GM23338 (cell line): ENCODE results near the gene UTP18. TPM values are rescaled to one million over a fixed set of nuclear protein-coding genes. Genes with fewer than 3 reads are reported as not detected.
A peak's percentile ranks its signal among the peaks of the same experiment; 100 is the strongest.

Source experiments
- ATAC-seq: fragments of 200-7000 bp; cut with Tn5 transposase; 3 replicates; pipeline ENCODE4 v1.9.1; 2020
- DNase-seq: peaks from one replicate; pipeline ENCODE4 v3.0.0-alpha.2; 2015; ENCODE audit warnings: low spot score
- H2AFZ ChIP-seq: fragments of 200-600 bp; sonication (generic); 2 replicates; pipeline ENCODE4 v1.8.0; 2016; ENCODE audit warnings: antibody characterized with exemption, mild to moderate bottlenecking, moderate library complexity
- H3F3A ChIP-seq: fragments of 200-600 bp; sonication (generic); replicated peaks from 2 replicates; pipeline ENCODE4 v1.8.0; 2017; ENCODE audit warnings: antibody characterized with exemption, mixed run types, low read depth
- H3K27ac ChIP-seq: fragments of 200-600 bp; sonication (generic); 2 replicates; pipeline ENCODE4 v1.6.1; 2016; ENCODE audit warnings: low read depth
- H3K27me3 ChIP-seq: fragments of 200-600 bp; sonication (generic); 2 replicates; pipeline ENCODE4 v1.8.0; 2016; ENCODE audit warnings: mild to moderate bottlenecking, mixed run types, moderate library complexity; ENCODE audit not compliant: insufficient read depth
- H3K36me3 ChIP-seq: fragments of 200-600 bp; sonication (generic); 2 replicates; pipeline ENCODE4 v1.8.0; 2016; ENCODE audit warnings: mild to moderate bottlenecking; ENCODE audit not compliant: insufficient read depth
- H3K4me1 ChIP-seq: fragments of 200-600 bp; sonication (generic); 2 replicates; pipeline ENCODE4 v1.8.0; 2016; ENCODE audit warnings: mild to moderate bottlenecking, moderate library complexity; ENCODE audit not compliant: insufficient read depth
- H3K4me2 ChIP-seq: fragments of 200-600 bp; sonication (generic); 2 replicates; pipeline ENCODE4 v1.7.1; 2017; ENCODE audit warnings: mixed run types
- H3K4me3 ChIP-seq: fragments of 200-600 bp; sonication (generic); 2 replicates; pipeline ENCODE4 v1.6.1; 2016; ENCODE audit warnings: mixed run types
- H3K79me2 ChIP-seq: fragments of 200-600 bp; sonication (generic); replicated peaks from 2 replicates; pipeline ENCODE4 v1.8.0; 2017; ENCODE audit warnings: mild to moderate bottlenecking; ENCODE audit not compliant: insufficient read depth
- H3K9me2 ChIP-seq: fragments of 200-600 bp; sonication (generic); 2 replicates; pipeline ENCODE4 v1.8.0; 2017; ENCODE audit not compliant: insufficient read depth
- H4K20me1 ChIP-seq: fragments of 200-600 bp; sonication (generic); replicated peaks from 2 replicates; pipeline ENCODE4 v1.8.0; 2017; ENCODE audit warnings: mild to moderate bottlenecking; ENCODE audit not compliant: insufficient read depth
- H3K27ac Mint-ChIP-seq: 2 replicates; pipeline ENCODE4 v1.8.0; 2020; ENCODE audit warnings: inconsistent platforms, mild to moderate bottlenecking, moderate library complexity, mixed read lengths
- H3K27me3 Mint-ChIP-seq: 3 replicates; pipeline ENCODE4 v1.8.0; 2022; ENCODE audit warnings: low read depth, mild to moderate bottlenecking, moderate library complexity, mixed read lengths, inconsistent platforms; ENCODE audit not compliant: insufficient read depth, poor library complexity
- H3K36me3 Mint-ChIP-seq: 3 replicates; pipeline ENCODE4 v1.8.0; 2021; ENCODE audit warnings: low read depth, mild to moderate bottlenecking, inconsistent platforms, moderate library complexity, mixed read lengths
- H3K4me1 Mint-ChIP-seq: 3 replicates; pipeline ENCODE4 v1.8.0; 2020; ENCODE audit warnings: mild to moderate bottlenecking, inconsistent platforms, mixed read lengths
- H3K4me3 Mint-ChIP-seq: 3 replicates; pipeline ENCODE4 v1.8.0; 2021; ENCODE audit warnings: moderate library complexity, mild to moderate bottlenecking, inconsistent platforms, mixed read lengths
- H3K9me3 Mint-ChIP-seq: 3 replicates; pipeline ENCODE4 v1.8.0; 2020; ENCODE audit warnings: moderate library complexity, mild to moderate bottlenecking, inconsistent platforms, mixed read lengths
- CREB1 ChIP-seq: fragments of 250-450 bp; sonication (Bioruptor Pico); IDR thresholded peaks from 2 replicates; pipeline ENCODE4 v1.5.0; 2020; ENCODE audit warnings: low read depth, mild to moderate bottlenecking, moderate library complexity
- EZH2 ChIP-seq: fragments of 200-600 bp; sonication (generic); IDR thresholded peaks from one replicate; pipeline ENCODE4 v1.8.0; 2017; ENCODE audit warnings: antibody characterized with exemption, mild to moderate bottlenecking, low read depth; ENCODE audit not compliant: unreplicated experiment
- JUNB ChIP-seq: IDR thresholded peaks from one replicate; pipeline ENCODE4 v1.6.1; 2016; ENCODE audit warnings: antibody characterized with exemption; ENCODE audit not compliant: unreplicated experiment
- ZNF114 ChIP-seq: fragments of 250-450 bp; sonication (Bioruptor Pico); IDR thresholded peaks from 2 replicates; pipeline ENCODE4 v1.5.0; 2020; ENCODE audit warnings: mild to moderate bottlenecking, moderate library complexity
- polyA plus RNA-seq: library from polyadenylated mRNA; unstranded; fragments of >200 nt; fragmentation: Nextera tagmentation; extraction: Ambion mirVana; gene quantifications from 2 replicates; pipeline ENCODE4 v1.2.1, GENCODE V29; 2016
- total RNA-seq: library from RNA; depleted of rRNA; stranded (reverse); fragments of >200 nt; shearing (Covaris generic); gene quantifications from 2 replicates; pipeline ENCODE4 v1.2.3, GENCODE V29; 2014; rRNA removed
- TF ChIP-seq, protein P1 (sequence below), 2 experiments: fragments of 200-600 bp in 1 of 2; sonication (generic) in 1 of 2; conservative IDR thresholded peaks; 2 replicates each; pipeline versions ENCODE4 v1.5.1 to v1.6.1; 2016 to 2017; ENCODE audit warnings: antibody characterized with exemption in 2 of 2, low read depth in 2 of 2, mild to moderate bottlenecking in 2 of 2, moderate library complexity in 1 of 2
- TF ChIP-seq, protein P2 (sequence below): IDR thresholded peaks from one replicate; pipeline ENCODE4 v1.6.1; 2018; ENCODE audit warnings: antibody characterized with exemption; ENCODE audit not compliant: unreplicated experiment
- TF ChIP-seq, protein P3 (sequence below): IDR thresholded peaks from 2 replicates; pipeline ENCODE4 v1.6.1; 2016; ENCODE audit warnings: antibody characterized with exemption

Gene UTP18
- total and polyA plus RNA-seq, 2 experiments from 2014 or later = 79.4 to 87.9 TPM

DNA sequence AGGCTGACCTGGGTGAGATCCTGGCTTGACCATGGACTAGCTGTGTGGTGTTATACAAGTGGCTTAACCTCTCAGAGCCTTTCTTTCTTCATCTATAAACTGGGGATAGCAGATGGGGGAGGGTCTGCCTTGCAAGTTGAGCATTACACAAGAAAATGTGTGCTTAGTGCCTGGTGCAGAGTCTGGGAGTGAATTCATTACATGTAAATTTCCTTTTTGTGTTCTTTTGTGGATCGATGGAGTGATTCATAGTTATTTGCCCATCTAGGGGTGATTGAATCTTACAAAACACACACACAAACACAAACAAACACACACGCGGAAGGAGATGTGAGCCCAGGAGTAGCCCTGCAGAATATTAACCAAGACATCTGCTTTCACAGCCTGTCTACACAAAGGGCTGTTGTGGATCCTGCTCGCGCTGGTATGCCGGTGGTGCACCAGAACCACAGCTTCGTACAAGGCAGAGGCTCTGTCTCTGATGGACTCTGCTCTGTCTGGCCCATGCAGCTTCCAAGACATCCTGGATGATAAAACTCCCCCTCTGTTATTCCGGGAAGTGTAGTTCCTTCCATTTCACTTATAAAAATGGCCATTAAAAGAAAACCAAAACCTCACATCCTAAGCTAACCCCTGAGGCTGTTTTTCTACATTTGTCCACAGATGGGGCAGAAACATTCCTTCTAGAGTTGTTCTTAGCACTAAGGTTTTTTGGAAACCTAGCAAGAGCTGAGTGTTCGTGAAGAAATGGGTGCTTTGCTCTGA lies 86.1 kb downstream of the UTP18 start:
- Mint-ChIP-seq H3K9me3 (no peaks in the 10 kb centered on the region), H3K27me3 (peaks cover 3% of the 10 kb centered on the region), H3K36me3 (no peaks in the 10 kb centered on the region), H3K4me3 (no peak overlapping the region), H3K27ac (no peak overlapping the region), H3K4me1 (no peaks in the 10 kb centered on the region)
- no peaks in the 10 kb centered on the region for H3K27me3 ChIP-seq
- H2AFZ ChIP-seq = peak overlapping the region; percentile 84
- H3F3A ChIP-seq = no peaks in the 10 kb centered on the region
- no peaks in the 10 kb centered on the region for H3K4me1 ChIP-seq
- H3K9me2 ChIP-seq = peaks cover 10% of the 10 kb centered on the region; the same call in 1 of the 2 replicates
- TF ChIP-seq, protein P1, sequence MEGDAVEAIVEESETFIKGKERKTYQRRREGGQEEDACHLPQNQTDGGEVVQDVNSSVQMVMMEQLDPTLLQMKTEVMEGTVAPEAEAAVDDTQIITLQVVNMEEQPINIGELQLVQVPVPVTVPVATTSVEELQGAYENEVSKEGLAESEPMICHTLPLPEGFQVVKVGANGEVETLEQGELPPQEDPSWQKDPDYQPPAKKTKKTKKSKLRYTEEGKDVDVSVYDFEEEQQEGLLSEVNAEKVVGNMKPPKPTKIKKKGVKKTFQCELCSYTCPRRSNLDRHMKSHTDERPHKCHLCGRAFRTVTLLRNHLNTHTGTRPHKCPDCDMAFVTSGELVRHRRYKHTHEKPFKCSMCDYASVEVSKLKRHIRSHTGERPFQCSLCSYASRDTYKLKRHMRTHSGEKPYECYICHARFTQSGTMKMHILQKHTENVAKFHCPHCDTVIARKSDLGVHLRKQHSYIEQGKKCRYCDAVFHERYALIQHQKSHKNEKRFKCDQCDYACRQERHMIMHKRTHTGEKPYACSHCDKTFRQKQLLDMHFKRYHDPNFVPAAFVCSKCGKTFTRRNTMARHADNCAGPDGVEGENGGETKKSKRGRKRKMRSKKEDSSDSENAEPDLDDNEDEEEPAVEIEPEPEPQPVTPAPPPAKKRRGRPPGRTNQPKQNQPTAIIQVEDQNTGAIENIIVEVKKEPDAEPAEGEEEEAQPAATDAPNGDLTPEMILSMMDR (conservative IDR thresholded peaks at IDR 0.05; ENCODE audit: low read depth in 2 of 2) = no peak
- TF ChIP-seq ZNF114 (CRISPR knock-in tag) (no peak), JUNB (no peak), CREB1 (no peak), EZH2 (no peak)
- TF ChIP-seq, protein P2, sequence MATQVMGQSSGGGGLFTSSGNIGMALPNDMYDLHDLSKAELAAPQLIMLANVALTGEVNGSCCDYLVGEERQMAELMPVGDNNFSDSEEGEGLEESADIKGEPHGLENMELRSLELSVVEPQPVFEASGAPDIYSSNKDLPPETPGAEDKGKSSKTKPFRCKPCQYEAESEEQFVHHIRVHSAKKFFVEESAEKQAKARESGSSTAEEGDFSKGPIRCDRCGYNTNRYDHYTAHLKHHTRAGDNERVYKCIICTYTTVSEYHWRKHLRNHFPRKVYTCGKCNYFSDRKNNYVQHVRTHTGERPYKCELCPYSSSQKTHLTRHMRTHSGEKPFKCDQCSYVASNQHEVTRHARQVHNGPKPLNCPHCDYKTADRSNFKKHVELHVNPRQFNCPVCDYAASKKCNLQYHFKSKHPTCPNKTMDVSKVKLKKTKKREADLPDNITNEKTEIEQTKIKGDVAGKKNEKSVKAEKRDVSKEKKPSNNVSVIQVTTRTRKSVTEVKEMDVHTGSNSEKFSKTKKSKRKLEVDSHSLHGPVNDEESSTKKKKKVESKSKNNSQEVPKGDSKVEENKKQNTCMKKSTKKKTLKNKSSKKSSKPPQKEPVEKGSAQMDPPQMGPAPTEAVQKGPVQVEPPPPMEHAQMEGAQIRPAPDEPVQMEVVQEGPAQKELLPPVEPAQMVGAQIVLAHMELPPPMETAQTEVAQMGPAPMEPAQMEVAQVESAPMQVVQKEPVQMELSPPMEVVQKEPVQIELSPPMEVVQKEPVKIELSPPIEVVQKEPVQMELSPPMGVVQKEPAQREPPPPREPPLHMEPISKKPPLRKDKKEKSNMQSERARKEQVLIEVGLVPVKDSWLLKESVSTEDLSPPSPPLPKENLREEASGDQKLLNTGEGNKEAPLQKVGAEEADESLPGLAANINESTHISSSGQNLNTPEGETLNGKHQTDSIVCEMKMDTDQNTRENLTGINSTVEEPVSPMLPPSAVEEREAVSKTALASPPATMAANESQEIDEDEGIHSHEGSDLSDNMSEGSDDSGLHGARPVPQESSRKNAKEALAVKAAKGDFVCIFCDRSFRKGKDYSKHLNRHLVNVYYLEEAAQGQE = no peak
- TF ChIP-seq, protein P3, sequence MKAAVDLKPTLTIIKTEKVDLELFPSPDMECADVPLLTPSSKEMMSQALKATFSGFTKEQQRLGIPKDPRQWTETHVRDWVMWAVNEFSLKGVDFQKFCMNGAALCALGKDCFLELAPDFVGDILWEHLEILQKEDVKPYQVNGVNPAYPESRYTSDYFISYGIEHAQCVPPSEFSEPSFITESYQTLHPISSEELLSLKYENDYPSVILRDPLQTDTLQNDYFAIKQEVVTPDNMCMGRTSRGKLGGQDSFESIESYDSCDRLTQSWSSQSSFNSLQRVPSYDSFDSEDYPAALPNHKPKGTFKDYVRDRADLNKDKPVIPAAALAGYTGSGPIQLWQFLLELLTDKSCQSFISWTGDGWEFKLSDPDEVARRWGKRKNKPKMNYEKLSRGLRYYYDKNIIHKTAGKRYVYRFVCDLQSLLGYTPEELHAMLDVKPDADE = no peak
- no peaks in the 10 kb centered on the region for H4K20me1 ChIP-seq
- no peaks in the 10 kb centered on the region for H3K36me3 ChIP-seq
- H3K4me3 ChIP-seq = no peak overlapping the region
- H3K79me2 ChIP-seq = no peaks in the 10 kb centered on the region
- H3K27ac ChIP-seq = no peak overlapping the region
- H3K4me2 ChIP-seq = no peak overlapping the region
- DNase-seq (no peak), ATAC-seq (no peak; the same call in 2 of the 3 replicates)

Other genes with a start within 250 kb of the UTP18 start
- gene SPAG9, start 139.7 kb upstream of the UTP18 start, total RNA-seq = 45.0 and 62.3 TPM in 2 replicates
- gene SPAG9, start 139.7 kb upstream of the UTP18 start, polyA plus RNA-seq = 13.7 and 15.1 TPM in 2 replicates
- gene NME1, start 107.0 kb upstream of the UTP18 start, total RNA-seq = 159 and 185 TPM in 2 replicates
- 534 and 579 TPM in 2 replicates for gene NME1, start 107.0 kb upstream of the UTP18 start, polyA plus RNA-seq
- 636 and 667 TPM in 2 replicates for gene NME2, start 94.1 kb upstream of the UTP18 start, total RNA-seq
- 939 and 961 TPM in 2 replicates for gene NME2, start 94.1 kb upstream of the UTP18 start, polyA plus RNA-seq
- gene MBTD1, start 497 bp upstream of the UTP18 start, total RNA-seq = 62.0 and 63.9 TPM in 2 replicates
- gene MBTD1, start 497 bp upstream of the UTP18 start, polyA plus RNA-seq = 17.4 and 19.1 TPM in 2 replicates